Measurements from ENCODE around the gene TPP2. TPM values are rescaled to one million over a fixed set of nuclear protein-coding genes. Genes with fewer than 3 reads are reported as not detected.

Gene TPP2
- total and polyA plus RNA-seq, 2 experiments from 2014 or later, result 15.0 to 47.3 TPM

DNA sequence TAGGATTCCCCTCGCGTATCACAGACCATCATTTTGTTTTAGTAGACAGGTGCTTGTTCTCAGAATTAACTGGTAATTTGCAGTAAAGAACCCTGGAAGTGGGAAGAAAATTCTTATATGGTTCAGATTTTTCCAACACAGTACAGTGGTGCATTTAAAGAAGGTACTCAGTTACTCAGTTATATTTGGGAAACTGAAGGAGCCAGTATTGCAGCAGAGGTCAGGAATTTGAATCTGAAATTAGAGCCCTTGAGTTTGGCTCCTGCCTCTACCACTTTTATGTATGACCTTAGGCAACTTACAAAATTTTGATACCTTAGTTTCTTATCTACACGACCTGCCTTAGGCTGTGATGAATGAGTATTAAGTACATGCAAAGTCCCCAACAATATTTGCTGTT, 78.3 kb downstream of the TPP2 start:
- H3K9me2 ChIP-seq (replicated peaks; ENCODE audit: insufficient read depth), result no peaks in the 10 kb centered on the region
- no peak for TF ChIP-seq EZH2phosphoT487 (IDR thresholded peaks at IDR 0.05; ENCODE audit: low read depth, severe bottlenecking, unreplicated experiment)
- TF ChIP-seq EZH2 (IDR thresholded peaks at IDR 0.05; ENCODE audit: borderline replicate concordance), result no peak
- TF ChIP-seq, protein P1, sequence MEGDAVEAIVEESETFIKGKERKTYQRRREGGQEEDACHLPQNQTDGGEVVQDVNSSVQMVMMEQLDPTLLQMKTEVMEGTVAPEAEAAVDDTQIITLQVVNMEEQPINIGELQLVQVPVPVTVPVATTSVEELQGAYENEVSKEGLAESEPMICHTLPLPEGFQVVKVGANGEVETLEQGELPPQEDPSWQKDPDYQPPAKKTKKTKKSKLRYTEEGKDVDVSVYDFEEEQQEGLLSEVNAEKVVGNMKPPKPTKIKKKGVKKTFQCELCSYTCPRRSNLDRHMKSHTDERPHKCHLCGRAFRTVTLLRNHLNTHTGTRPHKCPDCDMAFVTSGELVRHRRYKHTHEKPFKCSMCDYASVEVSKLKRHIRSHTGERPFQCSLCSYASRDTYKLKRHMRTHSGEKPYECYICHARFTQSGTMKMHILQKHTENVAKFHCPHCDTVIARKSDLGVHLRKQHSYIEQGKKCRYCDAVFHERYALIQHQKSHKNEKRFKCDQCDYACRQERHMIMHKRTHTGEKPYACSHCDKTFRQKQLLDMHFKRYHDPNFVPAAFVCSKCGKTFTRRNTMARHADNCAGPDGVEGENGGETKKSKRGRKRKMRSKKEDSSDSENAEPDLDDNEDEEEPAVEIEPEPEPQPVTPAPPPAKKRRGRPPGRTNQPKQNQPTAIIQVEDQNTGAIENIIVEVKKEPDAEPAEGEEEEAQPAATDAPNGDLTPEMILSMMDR (IDR thresholded peaks at IDR 0.05; ENCODE audit: poor library complexity), result no peak
- H3K4me3 ChIP-seq, result no peak overlapping the region
- 86% methylated on average over 3 of the region's 3 CpGs for WGBS (ENCODE audit: low lambda C conversion rate, missing lambda C conversion rate)
- no peak for DNase-seq (ENCODE audit: low spot score)
- H3K27me3 ChIP-seq, result no peaks in the 10 kb centered on the region
- no peak overlapping the region for H3K27ac ChIP-seq
- H3K36me3 ChIP-seq (replicated peaks; ENCODE audit: insufficient read depth, low read depth), result peaks cover 4% of the 10 kb centered on the region
- H3K9me3 ChIP-seq (ENCODE audit: low read depth), result no peaks in the 10 kb centered on the region
- H3K4me2 ChIP-seq, result no peak overlapping the region
- H3K4me1 ChIP-seq (ENCODE audit: insufficient read depth), result no peaks in the 10 kb centered on the region
- H2AFZ ChIP-seq, result no peak overlapping the region
- H3K79me2 ChIP-seq, result no peaks in the 10 kb centered on the region
- no peaks in the 10 kb centered on the region for H4K20me1 ChIP-seq (ENCODE audit: insufficient read depth, poor library complexity, severe bottlenecking)

DNA sequence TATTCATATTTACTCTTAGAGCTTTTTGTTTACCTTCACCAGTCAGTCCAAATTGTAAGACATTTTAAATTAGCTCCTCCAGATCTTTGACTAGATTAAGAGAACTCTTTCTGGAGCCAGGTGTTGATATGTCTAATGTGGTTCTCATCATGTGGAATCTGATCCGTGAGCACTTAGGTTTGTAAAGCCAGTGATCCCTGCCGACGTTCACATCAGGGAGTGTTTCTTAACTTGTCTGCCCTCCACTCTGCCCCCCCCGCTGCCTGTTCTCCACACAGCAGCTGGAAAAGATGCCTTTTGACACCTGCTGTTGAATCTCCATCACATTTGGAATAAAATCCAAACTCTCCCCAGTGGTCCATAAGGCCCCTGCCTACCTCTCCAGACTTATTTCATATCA, 80.3 kb downstream of the TPP2 start:
- H3K4me2 ChIP-seq, result no peak overlapping the region
- no peak for TF ChIP-seq EZH2 (IDR thresholded peaks at IDR 0.05; ENCODE audit: borderline replicate concordance)
- TF ChIP-seq, protein P1 (IDR thresholded peaks at IDR 0.05; ENCODE audit: poor library complexity), result no peak

DNA sequence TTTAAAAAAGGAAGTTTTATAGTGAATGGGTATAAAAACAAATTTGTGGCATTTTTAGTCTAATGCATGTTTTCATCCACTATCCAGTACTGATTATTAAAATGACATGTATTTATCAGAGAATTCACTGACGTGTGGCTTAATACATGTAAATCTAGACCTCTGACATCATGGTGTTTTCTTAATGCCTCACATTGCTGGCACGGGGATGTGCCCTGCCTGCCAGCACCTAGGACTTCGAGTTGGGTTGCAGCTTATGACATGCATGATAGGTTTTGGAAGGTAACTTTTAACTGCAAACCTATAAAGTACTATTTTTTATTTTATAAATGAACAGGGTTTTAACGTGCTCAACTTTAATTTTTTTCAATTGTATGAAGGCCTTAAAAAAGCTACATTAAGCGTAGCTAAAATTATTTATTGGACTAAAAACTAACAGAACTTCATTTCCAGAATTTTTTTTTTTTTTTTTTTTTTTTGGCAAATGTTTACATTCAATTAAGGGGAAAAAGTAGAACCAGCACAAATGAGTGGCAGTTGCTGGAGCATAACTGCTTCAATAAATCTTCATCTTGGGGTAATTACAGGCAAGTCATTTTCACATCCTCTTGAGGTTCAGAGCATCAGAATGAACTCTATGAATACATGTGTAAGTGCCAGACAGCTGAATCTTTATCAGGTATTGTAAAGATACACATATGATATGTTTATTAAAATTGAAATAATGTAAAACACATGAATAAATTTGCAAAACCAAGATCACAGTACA, 81.7 kb downstream of the TPP2 start:
- H3K27me3 ChIP-seq, result no peaks in the 10 kb centered on the region

More for the DNA sequence above, 80.3 kb downstream of the TPP2 start:
- Histone ChIP-seq H3K27me3 (no peaks in the 10 kb centered on the region), H2AFZ (no peak overlapping the region), H3K79me2 (no peaks in the 10 kb centered on the region), H3K9me2 (replicated peaks; ENCODE audit: insufficient read depth) (no peaks in the 10 kb centered on the region), H3K4me1 (ENCODE audit: insufficient read depth) (no peaks in the 10 kb centered on the region), H4K20me1 (ENCODE audit: insufficient read depth, poor library complexity, severe bottlenecking) (no peaks in the 10 kb centered on the region), H3K4me3 (no peak overlapping the region), H3K36me3 (replicated peaks; ENCODE audit: insufficient read depth, low read depth) (peaks cover 4% of the 10 kb centered on the region), H3K9me3 (ENCODE audit: low read depth) (no peaks in the 10 kb centered on the region), H3K27ac (no peak overlapping the region)
- WGBS (ENCODE audit: low lambda C conversion rate, missing lambda C conversion rate), result 87% methylated on average over 4 of the region's 4 CpGs
- DNase-seq (ENCODE audit: low spot score), result no peak

More for the DNA sequence above, 81.7 kb downstream of the TPP2 start:
- Histone ChIP-seq H3K36me3 (replicated peaks; ENCODE audit: insufficient read depth, low read depth) (peaks cover 4% of the 10 kb centered on the region), H3K79me2 (no peaks in the 10 kb centered on the region), H3K4me2 (no peak overlapping the region), H4K20me1 (ENCODE audit: insufficient read depth, poor library complexity, severe bottlenecking) (no peaks in the 10 kb centered on the region), H3K9me3 (ENCODE audit: low read depth) (no peaks in the 10 kb centered on the region), H3K9me2 (replicated peaks; ENCODE audit: insufficient read depth) (no peaks in the 10 kb centered on the region), H3K27ac (no peak overlapping the region), H3K4me3 (no peak overlapping the region), H3K4me1 (ENCODE audit: insufficient read depth) (no peaks in the 10 kb centered on the region), H2AFZ (no peak overlapping the region)
- no peak for DNase-seq (ENCODE audit: low spot score)
- WGBS (ENCODE audit: low lambda C conversion rate, missing lambda C conversion rate), result 98% methylated on average over 5 of the region's 5 CpGs
- TF ChIP-seq EZH2phosphoT487 (IDR thresholded peaks at IDR 0.05; ENCODE audit: low read depth, severe bottlenecking, unreplicated experiment), result no peak
- TF ChIP-seq EZH2 (IDR thresholded peaks at IDR 0.05; ENCODE audit: borderline replicate concordance), result no peak
- TF ChIP-seq, protein P1 (IDR thresholded peaks at IDR 0.05; ENCODE audit: poor library complexity), result no peak
